Neural cell (in vitro differentiated cells): ENCODE data around the gene SELENOO. TPM values are rescaled to one million over a fixed set of nuclear protein-coding genes. Genes with fewer than 3 reads are reported as not detected.

Source experiments
- H2AFZ ChIP-seq: fragments of 200-600, 300-800 bp; sonication (generic), shearing (Covaris generic); 2 replicates; pipeline ENCODE4 v1.6.0; 2014; ENCODE audit warnings: low read depth, mild to moderate bottlenecking, antibody characterized with exemption, low read length, moderate library complexity
- H3F3A ChIP-seq: fragments of 200-600 bp; shearing (Covaris generic); 2 replicates; pipeline ENCODE4 v1.6.1; 2016; ENCODE audit warnings: mild to moderate bottlenecking, moderate library complexity, mixed read lengths, antibody characterized with exemption, low read length; ENCODE audit not compliant: insufficient read depth, poor library complexity, severe bottlenecking
- H3K27ac ChIP-seq: fragments of 200-600, 300-800 bp; sonication (generic), shearing (Covaris generic); 2 replicates; pipeline ENCODE4 v1.5.1; 2014; ENCODE audit warnings: mild to moderate bottlenecking, low read length, moderate library complexity
- H3K27me3 ChIP-seq: fragments of 300-800, 200-600 bp; sonication (generic), shearing (Covaris generic); 2 replicates; pipeline ENCODE4 v1.6.0; 2014; ENCODE audit warnings: mild to moderate bottlenecking, low read depth, low read length, moderate library complexity; ENCODE audit not compliant: insufficient read depth
- H3K36me3 ChIP-seq: fragments of 300-800, 200-600 bp; sonication (generic), shearing (Covaris generic); 2 replicates; pipeline ENCODE4 v1.5.1; 2014; ENCODE audit warnings: mild to moderate bottlenecking, antibody characterized with exemption, low read length, moderate library complexity; ENCODE audit not compliant: insufficient read depth
- H3K4me2 ChIP-seq: fragments of 300-800, 200-600 bp; sonication (generic), shearing (Covaris generic); 2 replicates; pipeline ENCODE4 v1.6.0; 2014; ENCODE audit warnings: mild to moderate bottlenecking, low read length
- H3K4me3 ChIP-seq: fragments of 300-800, 200-600 bp; sonication (generic), shearing (Covaris generic); 2 replicates; pipeline ENCODE4 v1.5.1; 2014; ENCODE audit warnings: mild to moderate bottlenecking, low read length, moderate library complexity
- H3K79me2 ChIP-seq: fragments of 200-600 bp; shearing (Covaris generic); replicated peaks from 2 replicates; pipeline ENCODE4 v1.6.0; 2014; ENCODE audit warnings: mild to moderate bottlenecking, low read length, moderate library complexity; ENCODE audit not compliant: insufficient read depth
- H3K9ac ChIP-seq: fragments of 300-800, 200-600 bp; sonication (generic), shearing (Covaris generic); 2 replicates; pipeline ENCODE4 v1.6.1; 2016; ENCODE audit warnings: mild to moderate bottlenecking, low read length, mixed read lengths
- H3K9me2 ChIP-seq: fragments of 200-600 bp; shearing (Covaris generic); 2 replicates; pipeline ENCODE4 v1.6.1; 2016; ENCODE audit warnings: mild to moderate bottlenecking, low read length, mixed read lengths; ENCODE audit not compliant: insufficient read depth
- H3K9me3 ChIP-seq: fragments of 200-600, 300-800 bp; sonication (generic), shearing (Covaris generic); 2 replicates; pipeline ENCODE4 v1.6.1; 2016; ENCODE audit warnings: mild to moderate bottlenecking, mixed run types, low read length, moderate library complexity, mixed read lengths
- H4K20me1 ChIP-seq: fragments of 200-600 bp; shearing (Covaris generic); 2 replicates; pipeline ENCODE4 v1.6.1; 2016; ENCODE audit warnings: mild to moderate bottlenecking, mixed run types; ENCODE audit not compliant: insufficient read depth
- EP300 ChIP-seq: fragments of 450-650 bp; conservative IDR thresholded peaks from 2 replicates; pipeline ENCODE4 v1.6.1; 2014; ENCODE audit warnings: antibody characterized with exemption, mild to moderate bottlenecking, moderate library complexity; ENCODE audit not compliant: poor library complexity, severe bottlenecking
- EZH2 ChIP-seq: fragments of 200-600, 300-800 bp; shearing (Covaris generic), sonication (generic); IDR thresholded peaks from 2 replicates; pipeline ENCODE4 v1.6.1; 2014; ENCODE audit warnings: antibody characterized with exemption, low read length, borderline replicate concordance, mild to moderate bottlenecking; ENCODE audit not compliant: insufficient read depth, poor library complexity, severe bottlenecking
- MXI1 ChIP-seq: fragments of 450-650 bp; conservative IDR thresholded peaks from 2 replicates; pipeline ENCODE4 v1.6.1; 2014; ENCODE audit warnings: antibody characterized with exemption, mild to moderate bottlenecking; ENCODE audit not compliant: poor library complexity, severe bottlenecking
- POLR2AphosphoS5 ChIP-seq: IDR thresholded peaks from 2 replicates; pipeline ENCODE4 v1.6.1; 2012
- RAD21 ChIP-seq: fragments of 450-650 bp; conservative IDR thresholded peaks from 2 replicates; pipeline ENCODE4 v1.6.1; 2014; ENCODE audit warnings: antibody characterized with exemption, mild to moderate bottlenecking, moderate library complexity
- SMC3 ChIP-seq: fragments of 450-650 bp; conservative IDR thresholded peaks from 2 replicates; pipeline ENCODE4 v1.6.1; 2014; ENCODE audit warnings: antibody characterized with exemption, mild to moderate bottlenecking, moderate library complexity; ENCODE audit not compliant: poor library complexity
- TAF1 ChIP-seq: IDR thresholded peaks from 2 replicates; pipeline ENCODE4 v1.6.1; 2012; ENCODE audit warnings: low read depth
- polyA plus RNA-seq: library from polyadenylated mRNA; depleted of rRNA; stranded (reverse); fragments of >200 nt; gene quantifications from 2 replicates; pipeline ENCODE4 v1.2.3, GENCODE V29; 2014
- TF ChIP-seq, protein P1 (sequence below): fragments of 450-650 bp; IDR thresholded peaks from 2 replicates; pipeline ENCODE4 v1.5.1; 2014; ENCODE audit warnings: antibody characterized with exemption, mild to moderate bottlenecking, moderate library complexity; ENCODE audit not compliant: poor library complexity, severe bottlenecking
- TF ChIP-seq, protein P2 (sequence below): IDR thresholded peaks from 2 replicates; pipeline ENCODE4 v1.6.1; 2012; ENCODE audit warnings: borderline replicate concordance

SELENOO gene
- polyA plus RNA-seq, 1 donor from 2014 or later = 42.0 TPM

DNA sequence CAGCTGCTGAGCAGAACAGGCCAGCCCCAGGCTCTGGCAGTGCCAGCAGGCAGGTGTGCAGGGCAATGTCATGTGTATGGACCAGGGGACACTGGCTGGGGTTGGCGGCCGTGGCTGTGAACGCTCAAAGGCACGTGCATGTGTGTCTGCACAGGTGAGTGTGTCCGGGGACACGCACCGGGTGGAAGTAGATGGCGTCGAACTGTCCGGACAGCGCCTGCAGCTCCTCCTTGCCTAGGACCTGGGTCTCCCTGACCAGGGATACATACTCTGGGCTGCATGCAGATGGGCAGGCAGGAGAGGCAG lies 49.4 kb downstream of the SELENOO start:
- TF ChIP-seq EP300 = no peak
- TF ChIP-seq, protein P1, sequence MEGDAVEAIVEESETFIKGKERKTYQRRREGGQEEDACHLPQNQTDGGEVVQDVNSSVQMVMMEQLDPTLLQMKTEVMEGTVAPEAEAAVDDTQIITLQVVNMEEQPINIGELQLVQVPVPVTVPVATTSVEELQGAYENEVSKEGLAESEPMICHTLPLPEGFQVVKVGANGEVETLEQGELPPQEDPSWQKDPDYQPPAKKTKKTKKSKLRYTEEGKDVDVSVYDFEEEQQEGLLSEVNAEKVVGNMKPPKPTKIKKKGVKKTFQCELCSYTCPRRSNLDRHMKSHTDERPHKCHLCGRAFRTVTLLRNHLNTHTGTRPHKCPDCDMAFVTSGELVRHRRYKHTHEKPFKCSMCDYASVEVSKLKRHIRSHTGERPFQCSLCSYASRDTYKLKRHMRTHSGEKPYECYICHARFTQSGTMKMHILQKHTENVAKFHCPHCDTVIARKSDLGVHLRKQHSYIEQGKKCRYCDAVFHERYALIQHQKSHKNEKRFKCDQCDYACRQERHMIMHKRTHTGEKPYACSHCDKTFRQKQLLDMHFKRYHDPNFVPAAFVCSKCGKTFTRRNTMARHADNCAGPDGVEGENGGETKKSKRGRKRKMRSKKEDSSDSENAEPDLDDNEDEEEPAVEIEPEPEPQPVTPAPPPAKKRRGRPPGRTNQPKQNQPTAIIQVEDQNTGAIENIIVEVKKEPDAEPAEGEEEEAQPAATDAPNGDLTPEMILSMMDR = no peak
- TF ChIP-seq EZH2 = no peak
- TF ChIP-seq, protein P2, sequence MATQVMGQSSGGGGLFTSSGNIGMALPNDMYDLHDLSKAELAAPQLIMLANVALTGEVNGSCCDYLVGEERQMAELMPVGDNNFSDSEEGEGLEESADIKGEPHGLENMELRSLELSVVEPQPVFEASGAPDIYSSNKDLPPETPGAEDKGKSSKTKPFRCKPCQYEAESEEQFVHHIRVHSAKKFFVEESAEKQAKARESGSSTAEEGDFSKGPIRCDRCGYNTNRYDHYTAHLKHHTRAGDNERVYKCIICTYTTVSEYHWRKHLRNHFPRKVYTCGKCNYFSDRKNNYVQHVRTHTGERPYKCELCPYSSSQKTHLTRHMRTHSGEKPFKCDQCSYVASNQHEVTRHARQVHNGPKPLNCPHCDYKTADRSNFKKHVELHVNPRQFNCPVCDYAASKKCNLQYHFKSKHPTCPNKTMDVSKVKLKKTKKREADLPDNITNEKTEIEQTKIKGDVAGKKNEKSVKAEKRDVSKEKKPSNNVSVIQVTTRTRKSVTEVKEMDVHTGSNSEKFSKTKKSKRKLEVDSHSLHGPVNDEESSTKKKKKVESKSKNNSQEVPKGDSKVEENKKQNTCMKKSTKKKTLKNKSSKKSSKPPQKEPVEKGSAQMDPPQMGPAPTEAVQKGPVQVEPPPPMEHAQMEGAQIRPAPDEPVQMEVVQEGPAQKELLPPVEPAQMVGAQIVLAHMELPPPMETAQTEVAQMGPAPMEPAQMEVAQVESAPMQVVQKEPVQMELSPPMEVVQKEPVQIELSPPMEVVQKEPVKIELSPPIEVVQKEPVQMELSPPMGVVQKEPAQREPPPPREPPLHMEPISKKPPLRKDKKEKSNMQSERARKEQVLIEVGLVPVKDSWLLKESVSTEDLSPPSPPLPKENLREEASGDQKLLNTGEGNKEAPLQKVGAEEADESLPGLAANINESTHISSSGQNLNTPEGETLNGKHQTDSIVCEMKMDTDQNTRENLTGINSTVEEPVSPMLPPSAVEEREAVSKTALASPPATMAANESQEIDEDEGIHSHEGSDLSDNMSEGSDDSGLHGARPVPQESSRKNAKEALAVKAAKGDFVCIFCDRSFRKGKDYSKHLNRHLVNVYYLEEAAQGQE = no peak
- no peak for TF ChIP-seq MXI1
- no peak for TF ChIP-seq POLR2AphosphoS5
- TF ChIP-seq RAD21 = no peak
- TF ChIP-seq SMC3 = no peak
- TF ChIP-seq TAF1 = no peak
- Histone ChIP-seq H3K9me3 (no peaks in the 10 kb centered on the region), H2AFZ (no peak overlapping the region), H3K36me3 (no peaks in the 10 kb centered on the region), H3K4me2 (no peak overlapping the region), H3K79me2 (no peaks in the 10 kb centered on the region), H3K27me3 (no peaks in the 10 kb centered on the region), H3F3A (no peaks in the 10 kb centered on the region), H3K4me3 (peak overlapping the region; percentile 75), H3K9ac (peak overlapping the region; percentile 71), H4K20me1 (no peaks in the 10 kb centered on the region), H3K9me2 (no peaks in the 10 kb centered on the region), H3K27ac (no peak overlapping the region)

DNA sequence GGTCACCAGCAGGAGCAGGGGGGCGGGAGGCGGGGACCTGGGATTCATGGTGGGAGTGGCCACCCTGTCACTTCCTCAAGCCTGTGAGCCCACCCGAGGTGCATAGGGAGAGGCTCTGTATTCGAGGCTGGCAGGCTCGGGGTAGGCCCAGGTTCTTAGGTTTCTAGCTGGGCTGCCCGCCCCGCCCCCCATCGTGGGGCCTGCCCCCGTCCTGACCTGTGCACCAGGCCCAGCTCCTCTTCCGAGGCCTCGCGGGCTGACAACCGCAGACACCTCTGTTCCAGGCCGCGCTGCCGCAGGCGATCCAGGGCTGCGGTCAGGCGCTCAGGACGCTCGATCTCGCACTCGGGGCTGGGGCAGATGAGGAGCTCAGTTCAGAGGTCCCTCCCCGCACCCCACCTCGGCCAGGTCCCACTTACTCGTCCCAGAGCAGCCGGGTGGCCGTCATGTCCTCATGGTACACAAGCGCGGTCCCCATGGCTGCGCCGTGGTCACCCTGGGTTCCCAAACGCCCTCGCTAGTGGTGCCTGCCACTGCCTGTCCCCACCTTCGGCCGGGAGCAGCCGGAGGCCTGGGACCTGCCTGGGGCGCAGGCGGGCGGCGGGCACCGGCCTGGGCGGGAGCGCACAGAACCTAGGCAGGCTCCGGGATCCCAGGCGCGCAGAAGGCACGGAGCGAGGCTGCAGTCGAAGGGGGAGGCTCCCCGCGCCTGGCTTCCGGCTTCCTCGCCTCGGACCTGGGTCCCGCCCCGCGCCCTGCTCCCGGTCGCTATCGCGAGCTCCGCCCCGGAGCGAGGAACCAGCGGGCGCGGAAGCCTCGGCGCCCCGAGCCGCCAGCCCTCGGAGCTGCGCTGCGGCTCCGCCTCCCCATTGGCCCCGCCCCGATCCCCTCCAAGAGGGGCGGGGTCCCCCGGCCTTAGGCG lies 50.0 kb downstream of the SELENOO start, which contains the start of gene HDAC10:
HDAC10 (minus strand) TSS at position 711 of the 922 bp plus-strand sequence; CDS start at position 478, 233 bp downstream.
- Histone ChIP-seq H2AFZ (peak within 1 kb of the TSS; percentile 14), H3K27ac (peak within 1 kb of the TSS; percentile 28), H3K4me2 (peak within 1 kb of the TSS; percentile 30), H3K4me3 (peak within 1 kb of the TSS; percentile 75), H3K9me3 (no peaks in the 10 kb centered on the region), H3K79me2 (no peaks in the 10 kb centered on the region), H3K27me3 (no peaks in the 10 kb centered on the region), H3K9ac (peak within 1 kb of the TSS; percentile 71), H3K36me3 (no peaks in the 10 kb centered on the region), H3K9me2 (no peaks in the 10 kb centered on the region), H4K20me1 (no peaks in the 10 kb centered on the region), H3F3A (no peaks in the 10 kb centered on the region)
- TF ChIP-seq EZH2 (no peak), SMC3 (no peak), TAF1 (no peak), RAD21 (no peak), POLR2AphosphoS5 (peak; percentile 25), MXI1 (peak; percentile 37)
- TF ChIP-seq, protein P1 = no peak
- TF ChIP-seq, protein P2 = no peak
